HEK293 (cell line): ENCODE data around the gene OTUD3.

ENCODE experiments used
- TF ChIP-seq, protein P1 (sequence below): fragments of 450-650 bp; formaldehyde crosslinking; IDR thresholded peaks from 2 replicates; pipeline ENCODE4 v1.5.1; 2016; ENCODE audit warnings: missing biosample characterization, missing genetic modification characterization
- TF ChIP-seq, protein P2 (sequence below): fragments of 450-650 bp; formaldehyde crosslinking; IDR thresholded peaks from 2 replicates; pipeline ENCODE4 v1.5.1; 2016; ENCODE audit warnings: missing biosample characterization, missing genetic modification characterization

DNA sequence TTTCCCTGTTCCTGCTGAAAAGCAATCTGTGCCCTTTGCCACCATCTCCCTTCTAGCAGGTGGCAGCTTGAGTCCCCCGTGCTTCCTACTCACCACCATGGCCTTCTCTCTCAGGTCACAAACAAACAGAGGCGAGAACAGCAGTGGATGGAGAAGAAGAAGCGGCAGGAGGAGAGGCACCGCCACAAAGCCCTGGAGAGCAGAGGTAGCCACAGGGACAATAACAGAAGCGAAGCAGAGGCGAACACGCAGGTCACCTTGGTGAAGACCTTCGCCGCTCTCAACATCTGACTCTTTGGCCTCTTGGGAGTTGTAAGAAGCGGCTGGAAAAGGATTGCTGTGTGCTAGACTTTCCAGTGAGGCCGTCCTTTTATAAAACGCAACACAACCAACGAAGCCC lies 25.3 kb downstream of the OTUD3 start:
- TF ChIP-seq, protein P1, sequence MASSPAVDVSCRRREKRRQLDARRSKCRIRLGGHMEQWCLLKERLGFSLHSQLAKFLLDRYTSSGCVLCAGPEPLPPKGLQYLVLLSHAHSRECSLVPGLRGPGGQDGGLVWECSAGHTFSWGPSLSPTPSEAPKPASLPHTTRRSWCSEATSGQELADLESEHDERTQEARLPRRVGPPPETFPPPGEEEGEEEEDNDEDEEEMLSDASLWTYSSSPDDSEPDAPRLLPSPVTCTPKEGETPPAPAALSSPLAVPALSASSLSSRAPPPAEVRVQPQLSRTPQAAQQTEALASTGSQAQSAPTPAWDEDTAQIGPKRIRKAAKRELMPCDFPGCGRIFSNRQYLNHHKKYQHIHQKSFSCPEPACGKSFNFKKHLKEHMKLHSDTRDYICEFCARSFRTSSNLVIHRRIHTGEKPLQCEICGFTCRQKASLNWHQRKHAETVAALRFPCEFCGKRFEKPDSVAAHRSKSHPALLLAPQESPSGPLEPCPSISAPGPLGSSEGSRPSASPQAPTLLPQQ (tag by site-specific recombination) = no peak
- TF ChIP-seq, protein P2, sequence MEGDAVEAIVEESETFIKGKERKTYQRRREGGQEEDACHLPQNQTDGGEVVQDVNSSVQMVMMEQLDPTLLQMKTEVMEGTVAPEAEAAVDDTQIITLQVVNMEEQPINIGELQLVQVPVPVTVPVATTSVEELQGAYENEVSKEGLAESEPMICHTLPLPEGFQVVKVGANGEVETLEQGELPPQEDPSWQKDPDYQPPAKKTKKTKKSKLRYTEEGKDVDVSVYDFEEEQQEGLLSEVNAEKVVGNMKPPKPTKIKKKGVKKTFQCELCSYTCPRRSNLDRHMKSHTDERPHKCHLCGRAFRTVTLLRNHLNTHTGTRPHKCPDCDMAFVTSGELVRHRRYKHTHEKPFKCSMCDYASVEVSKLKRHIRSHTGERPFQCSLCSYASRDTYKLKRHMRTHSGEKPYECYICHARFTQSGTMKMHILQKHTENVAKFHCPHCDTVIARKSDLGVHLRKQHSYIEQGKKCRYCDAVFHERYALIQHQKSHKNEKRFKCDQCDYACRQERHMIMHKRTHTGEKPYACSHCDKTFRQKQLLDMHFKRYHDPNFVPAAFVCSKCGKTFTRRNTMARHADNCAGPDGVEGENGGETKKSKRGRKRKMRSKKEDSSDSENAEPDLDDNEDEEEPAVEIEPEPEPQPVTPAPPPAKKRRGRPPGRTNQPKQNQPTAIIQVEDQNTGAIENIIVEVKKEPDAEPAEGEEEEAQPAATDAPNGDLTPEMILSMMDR (tag by site-specific recombination) = no peak
